Neural progenitor cell (in vitro differentiated cells): ENCODE data around the gene CELF4. TPM values are rescaled to one million over a fixed set of nuclear protein-coding genes. Genes with fewer than 3 reads are reported as not detected.

Experiments
- DNase-seq: peaks from one replicate; pipeline ENCODE4 v3.0.0-alpha.2; 2016; ENCODE audit warnings: low spot score
- H2AFZ ChIP-seq: fragments of 200-600 bp; sonication (generic); replicated peaks from 2 replicates; pipeline ENCODE4 v1.6.1; 2016; ENCODE audit warnings: antibody characterized with exemption
- H3F3A ChIP-seq: fragments of 200-600 bp; sonication (generic); 2 replicates; pipeline ENCODE4 v1.6.1; 2016; ENCODE audit warnings: antibody characterized with exemption, low read depth
- H3K27ac ChIP-seq: fragments of 200-600 bp; sonication (generic); 2 replicates; pipeline ENCODE4 v1.5.1; 2016; ENCODE audit warnings: mild to moderate bottlenecking
- H3K27me3 ChIP-seq: fragments of 200-600 bp; sonication (generic); 2 replicates; pipeline ENCODE4 v1.6.1; 2016; ENCODE audit warnings: mild to moderate bottlenecking, moderate library complexity
- H3K36me3 ChIP-seq: fragments of 200-600 bp; sonication (generic); 2 replicates; pipeline ENCODE4 v1.5.1; 2016
- H3K4me1 ChIP-seq: fragments of 200-600 bp; sonication (generic); 2 replicates; pipeline ENCODE4 v1.6.1; 2016; ENCODE audit warnings: mixed run types
- H3K4me2 ChIP-seq: fragments of 200-600 bp; sonication (generic); 2 replicates; pipeline ENCODE4 v1.6.1; 2016
- H3K4me3 ChIP-seq: fragments of 200-600 bp; sonication (generic); 2 replicates; pipeline ENCODE4 v1.5.1; 2016
- H3K79me2 ChIP-seq: fragments of 200-600 bp; sonication (generic); 2 replicates; pipeline ENCODE4 v1.6.1; 2016; ENCODE audit warnings: low read depth
- H3K9ac ChIP-seq: fragments of 200-600 bp; sonication (generic); 2 replicates; pipeline ENCODE4 v1.6.1; 2016
- H3K9me3 ChIP-seq: fragments of 200-600 bp; sonication (generic); 2 replicates; pipeline ENCODE4 v1.5.1; 2016; ENCODE audit warnings: low read depth
- H4K20me1 ChIP-seq: fragments of 200-600 bp; sonication (generic); 2 replicates; pipeline ENCODE4 v1.6.1; 2016; ENCODE audit warnings: low read depth
- H3K27ac Mint-ChIP-seq: 3 replicates; pipeline ENCODE4 v1.8.0; 2021; ENCODE audit warnings: mixed read lengths
- H3K27me3 Mint-ChIP-seq: 2 replicates; pipeline ENCODE4 v1.8.0; 2022; ENCODE audit warnings: low read depth, mild to moderate bottlenecking, inconsistent platforms, moderate library complexity, mixed read lengths; ENCODE audit not compliant: insufficient read depth
- H3K36me3 Mint-ChIP-seq: 3 replicates; pipeline ENCODE4 v1.8.0; 2021; ENCODE audit warnings: mixed read lengths
- H3K4me1 Mint-ChIP-seq: 3 replicates; pipeline ENCODE4 v1.8.0; 2021; ENCODE audit warnings: mixed read lengths
- H3K4me3 Mint-ChIP-seq: 3 replicates; pipeline ENCODE4 v1.8.0; 2021; ENCODE audit warnings: mild to moderate bottlenecking, moderate library complexity, mixed read lengths
- H3K9me3 Mint-ChIP-seq: 3 replicates; pipeline ENCODE4 v1.8.0; 2020; ENCODE audit warnings: mixed read lengths
- EZH2 ChIP-seq: fragments of 200-600 bp; sonication (generic); IDR thresholded peaks from 2 replicates; pipeline ENCODE4 v1.6.1; 2017; ENCODE audit warnings: antibody characterized with exemption, mild to moderate bottlenecking, moderate library complexity
- EZH2phosphoT487 ChIP-seq: fragments of 200-600 bp; sonication (generic); IDR thresholded peaks from 2 replicates; pipeline ENCODE4 v1.6.1; 2017; ENCODE audit warnings: antibody characterized with exemption
- total RNA-seq: library from RNA; depleted of rRNA; stranded (reverse); fragments of >200 nt; gene quantifications from 2 replicates; pipeline ENCODE4 v1.2.3, GENCODE V29; 2015; ENCODE audit warnings: low replicate concordance
- TF ChIP-seq, protein P1 (sequence below): fragments of 200-600 bp; sonication (generic); IDR thresholded peaks from 2 replicates; pipeline ENCODE4 v1.5.1; 2017; ENCODE audit warnings: antibody characterized with exemption, mild to moderate bottlenecking

CELF4 gene
- total RNA-seq, 1 donor from 2014 or later: 1.8 TPM

DNA sequence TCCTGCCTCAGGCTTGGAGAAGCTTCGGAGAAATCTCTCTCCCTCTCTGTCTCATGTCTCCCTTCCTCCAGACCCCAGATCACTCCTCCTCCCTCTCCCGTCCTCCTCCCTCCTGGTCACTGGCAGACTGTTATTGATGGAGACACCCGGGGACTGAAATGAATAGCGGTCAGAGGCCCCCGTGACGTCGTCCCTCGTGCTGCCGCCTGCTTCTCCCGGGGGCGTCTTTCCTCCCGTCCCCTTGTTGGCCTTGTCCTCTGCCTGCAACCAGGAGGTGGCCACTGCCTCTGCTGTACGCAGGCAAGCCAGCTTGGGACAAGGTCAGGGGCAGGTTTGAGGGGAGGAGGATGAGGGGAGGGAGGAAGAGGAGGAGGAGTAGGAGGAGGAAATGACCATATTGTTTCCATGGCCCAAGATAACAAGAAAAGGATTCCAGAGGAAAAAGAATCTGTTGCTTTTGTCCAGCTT lies 78.2 kb downstream of the CELF4 start:
- no peak overlapping the region for H3K9ac ChIP-seq
- no peak overlapping the region for H3K27ac ChIP-seq
- Mint-ChIP-seq H3K9me3 (peaks cover 4% of the 10 kb centered on the region), H3K4me1 (peaks cover 15% of the 10 kb centered on the region), H3K27me3 (peaks cover 34% of the 10 kb centered on the region), H3K27ac (no peak overlapping the region), H3K36me3 (no peaks in the 10 kb centered on the region), H3K4me3 (no peak overlapping the region)
- DNase-seq: no peak
- TF ChIP-seq EZH2phosphoT487 (no peak), EZH2 (no peak)
- TF ChIP-seq, protein P1, sequence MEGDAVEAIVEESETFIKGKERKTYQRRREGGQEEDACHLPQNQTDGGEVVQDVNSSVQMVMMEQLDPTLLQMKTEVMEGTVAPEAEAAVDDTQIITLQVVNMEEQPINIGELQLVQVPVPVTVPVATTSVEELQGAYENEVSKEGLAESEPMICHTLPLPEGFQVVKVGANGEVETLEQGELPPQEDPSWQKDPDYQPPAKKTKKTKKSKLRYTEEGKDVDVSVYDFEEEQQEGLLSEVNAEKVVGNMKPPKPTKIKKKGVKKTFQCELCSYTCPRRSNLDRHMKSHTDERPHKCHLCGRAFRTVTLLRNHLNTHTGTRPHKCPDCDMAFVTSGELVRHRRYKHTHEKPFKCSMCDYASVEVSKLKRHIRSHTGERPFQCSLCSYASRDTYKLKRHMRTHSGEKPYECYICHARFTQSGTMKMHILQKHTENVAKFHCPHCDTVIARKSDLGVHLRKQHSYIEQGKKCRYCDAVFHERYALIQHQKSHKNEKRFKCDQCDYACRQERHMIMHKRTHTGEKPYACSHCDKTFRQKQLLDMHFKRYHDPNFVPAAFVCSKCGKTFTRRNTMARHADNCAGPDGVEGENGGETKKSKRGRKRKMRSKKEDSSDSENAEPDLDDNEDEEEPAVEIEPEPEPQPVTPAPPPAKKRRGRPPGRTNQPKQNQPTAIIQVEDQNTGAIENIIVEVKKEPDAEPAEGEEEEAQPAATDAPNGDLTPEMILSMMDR: no peak
- H3K36me3 ChIP-seq: no peaks in the 10 kb centered on the region
- H3K27me3 ChIP-seq: peaks cover 60% of the 10 kb centered on the region
- no peaks in the 10 kb centered on the region for H3K9me3 ChIP-seq
- H2AFZ ChIP-seq: no peak overlapping the region
- H3K4me2 ChIP-seq: no peak overlapping the region
- H3K4me3 ChIP-seq: no peak overlapping the region
- peaks cover 12% of the 10 kb centered on the region for H3F3A ChIP-seq
- peaks cover 23% of the 10 kb centered on the region for H4K20me1 ChIP-seq
- no peaks in the 10 kb centered on the region for H3K79me2 ChIP-seq
- peaks cover 5% of the 10 kb centered on the region for H3K4me1 ChIP-seq

DNA sequence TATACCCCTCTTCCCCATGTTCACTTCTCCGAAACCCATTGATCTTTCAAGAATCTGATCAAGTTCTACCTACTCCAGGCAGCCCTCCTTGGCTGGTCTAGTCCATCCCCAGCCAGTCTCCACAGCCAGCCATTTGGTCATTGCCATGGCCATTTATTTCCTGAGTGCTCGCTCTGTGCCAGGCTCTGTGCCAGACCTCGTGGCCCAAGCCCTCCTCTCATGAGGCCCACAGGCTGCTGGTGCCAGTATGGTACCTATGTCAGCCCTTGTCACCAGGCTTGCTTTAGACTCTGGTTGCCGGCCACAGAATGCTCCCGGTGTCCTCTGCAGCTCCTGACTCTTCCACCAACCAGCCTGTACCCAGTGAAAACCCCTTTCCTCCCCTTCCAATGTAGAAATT lies 78.8 kb downstream of the CELF4 start:
- Mint-ChIP-seq H3K27ac (no peak overlapping the region), H3K4me3 (no peak overlapping the region), H3K27me3 (peaks cover 34% of the 10 kb centered on the region), H3K36me3 (no peaks in the 10 kb centered on the region), H3K9me3 (peaks cover 4% of the 10 kb centered on the region), H3K4me1 (peaks cover 15% of the 10 kb centered on the region)
- H3K79me2 ChIP-seq: no peaks in the 10 kb centered on the region
- peaks cover 60% of the 10 kb centered on the region for H3K27me3 ChIP-seq
- peaks cover 23% of the 10 kb centered on the region for H4K20me1 ChIP-seq
- peaks cover 5% of the 10 kb centered on the region for H3K4me1 ChIP-seq
- peaks cover 12% of the 10 kb centered on the region for H3F3A ChIP-seq
- H3K9ac ChIP-seq: no peak overlapping the region
- no peaks in the 10 kb centered on the region for H3K9me3 ChIP-seq
- no peak overlapping the region for H2AFZ ChIP-seq
- TF ChIP-seq EZH2phosphoT487 (no peak), EZH2 (no peak)
- TF ChIP-seq, protein P1: no peak
- DNase-seq: no peak
- H3K4me2 ChIP-seq: no peak overlapping the region
- no peak overlapping the region for H3K4me3 ChIP-seq
- no peaks in the 10 kb centered on the region for H3K36me3 ChIP-seq
- H3K27ac ChIP-seq: no peak overlapping the region

DNA sequence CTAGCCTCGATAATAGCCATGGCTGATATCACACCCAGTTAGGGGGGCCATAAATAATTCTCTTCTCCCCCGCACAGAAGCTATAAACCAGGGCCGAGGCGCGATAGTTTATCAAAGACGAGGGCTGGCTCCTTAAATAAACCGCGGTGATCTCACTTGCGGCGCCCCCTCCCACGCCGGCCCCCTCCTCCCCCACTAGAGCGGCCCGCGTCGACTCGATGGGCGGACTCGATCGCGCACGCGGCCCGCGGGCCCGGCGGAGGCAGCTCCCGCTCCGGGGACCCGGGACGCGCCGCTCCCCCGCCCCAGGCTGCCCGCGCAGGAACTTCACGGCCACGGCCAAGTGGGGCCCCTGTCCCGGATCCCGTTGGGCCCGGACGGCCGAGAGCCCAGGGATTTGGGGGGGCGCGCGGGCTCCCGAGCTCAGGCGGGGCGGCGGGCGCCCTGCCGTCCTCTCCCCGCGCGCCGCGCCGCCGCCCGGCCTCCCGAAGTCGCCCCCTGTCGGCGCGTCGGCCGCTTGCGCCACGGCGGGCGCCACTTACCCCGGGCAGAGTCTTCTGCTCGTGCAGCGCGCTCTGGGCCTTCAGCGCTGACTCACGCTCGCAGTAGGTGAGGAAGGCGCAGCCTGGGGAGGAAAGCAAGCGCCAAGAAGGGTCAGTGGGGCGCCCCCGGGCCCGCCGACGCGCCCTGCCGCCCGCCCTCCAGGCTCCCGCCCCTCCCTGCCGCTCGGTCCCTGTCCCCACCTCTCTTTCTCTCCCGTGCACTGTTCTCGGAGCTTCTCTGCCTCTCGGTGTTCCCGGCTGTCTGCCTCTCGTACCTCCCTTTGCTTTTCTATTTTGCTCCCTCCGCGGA lies 80.4 kb downstream of the CELF4 start:
- Histone ChIP-seq H3K79me2 (no peaks in the 10 kb centered on the region), H4K20me1 (peaks cover 23% of the 10 kb centered on the region), H3K27ac (no peak overlapping the region), H2AFZ (no peak overlapping the region), H3K4me2 (peak overlapping the region; percentile 76), H3K27me3 (peaks cover 60% of the 10 kb centered on the region), H3K9ac (no peak overlapping the region), H3K36me3 (no peaks in the 10 kb centered on the region), H3K4me1 (peaks cover 5% of the 10 kb centered on the region), H3K4me3 (peak overlapping the region; percentile 43), H3K9me3 (no peaks in the 10 kb centered on the region), H3F3A (peaks cover 12% of the 10 kb centered on the region)
- peak; percentile 62 for TF ChIP-seq EZH2
- TF ChIP-seq, protein P1: peak; percentile 49
- peak; percentile 34 for TF ChIP-seq EZH2phosphoT487
- peak; percentile 78 for DNase-seq
- Mint-ChIP-seq H3K27ac (no peak overlapping the region), H3K4me1 (peaks cover 26% of the 10 kb centered on the region), H3K36me3 (no peaks in the 10 kb centered on the region), H3K4me3 (peak overlapping the region; percentile 76), H3K27me3 (peaks cover 37% of the 10 kb centered on the region), H3K9me3 (peaks cover 4% of the 10 kb centered on the region)
